NOMO-1 treated with DMSO at 0.1 percent for 48 hours (cell line): ENCODE results near the gene A2ML1.
"Not testable (repeated sequence)": the region's sequence is repeated elsewhere in the genome, so short reads cannot be mapped to it uniquely, and the experiment has no call there.

Source experiments
- DNase-seq: peaks from one replicate; lab custom pipeline; 2025; ENCODE audit not compliant: unreplicated experiment; lab: John Stamatoyannopoulos, UW

A2ML1 gene

DNA sequence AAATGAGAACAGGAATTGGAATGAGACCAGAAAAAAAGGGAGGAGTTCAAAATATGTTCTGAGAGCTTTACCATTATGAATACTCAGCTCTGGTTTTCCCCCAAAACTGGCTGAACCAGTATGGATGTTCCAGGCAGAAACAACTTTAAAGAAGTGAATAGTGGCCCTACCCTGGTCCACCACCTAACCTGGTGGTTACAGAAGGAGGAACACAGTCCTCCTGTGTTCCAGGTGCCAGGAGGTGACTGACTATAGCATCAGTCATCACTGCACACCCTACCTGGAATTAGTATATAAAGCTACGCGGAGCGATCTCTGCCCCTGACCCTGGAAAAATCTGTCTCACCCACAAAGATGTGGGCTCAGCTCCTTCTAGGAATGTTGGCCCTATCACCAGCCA lies at the start of gene A2ML1:
Gene A2ML1, plus strand, starts transcription at position 324 of the 400 bp plus-strand sequence. Its CDS starts 31 bp downstream, at position 355.
- no peak for DNase-seq

DNA sequence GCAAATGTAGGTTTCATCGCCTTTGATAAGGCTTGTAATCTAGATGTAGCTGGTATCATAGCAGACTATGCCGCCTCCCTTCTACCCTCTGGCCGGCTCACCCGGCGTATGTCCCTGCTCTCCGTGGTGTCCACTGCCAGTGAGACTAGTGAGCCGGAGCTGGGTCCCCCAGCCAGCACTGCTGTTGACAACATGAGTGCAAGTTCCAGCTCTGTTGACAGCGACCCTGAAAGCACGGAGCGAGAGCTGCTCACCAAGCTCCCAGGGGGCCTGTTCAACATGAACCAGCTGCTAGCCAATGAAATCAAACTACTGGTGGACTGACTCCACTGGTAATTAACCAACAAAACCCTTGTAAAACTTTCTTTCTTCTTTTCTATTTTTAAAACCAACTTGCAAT lies 49.0 kb upstream of the A2ML1 start:
- no peak for DNase-seq

DNA sequence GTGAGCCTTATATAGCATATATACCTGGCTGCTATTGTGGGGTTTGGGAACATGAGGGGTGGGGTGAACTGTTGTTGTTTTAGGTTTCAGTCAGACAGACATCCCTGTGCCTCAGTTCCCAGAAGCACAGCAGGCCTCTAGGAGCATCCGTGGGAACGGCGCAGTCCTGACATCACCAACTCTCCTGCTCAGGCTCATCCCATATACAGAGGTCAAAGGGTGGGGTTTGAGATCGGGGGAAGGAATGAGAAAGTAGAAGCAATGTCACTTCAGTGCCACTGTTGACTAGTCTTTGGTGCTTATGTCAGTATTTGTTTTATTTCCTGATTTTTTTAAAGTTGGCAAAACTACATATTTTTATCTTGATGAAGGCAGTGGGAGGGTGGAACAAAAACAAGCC lies 43.1 kb upstream of the A2ML1 start:
- DNase-seq, result no peak

DNA sequence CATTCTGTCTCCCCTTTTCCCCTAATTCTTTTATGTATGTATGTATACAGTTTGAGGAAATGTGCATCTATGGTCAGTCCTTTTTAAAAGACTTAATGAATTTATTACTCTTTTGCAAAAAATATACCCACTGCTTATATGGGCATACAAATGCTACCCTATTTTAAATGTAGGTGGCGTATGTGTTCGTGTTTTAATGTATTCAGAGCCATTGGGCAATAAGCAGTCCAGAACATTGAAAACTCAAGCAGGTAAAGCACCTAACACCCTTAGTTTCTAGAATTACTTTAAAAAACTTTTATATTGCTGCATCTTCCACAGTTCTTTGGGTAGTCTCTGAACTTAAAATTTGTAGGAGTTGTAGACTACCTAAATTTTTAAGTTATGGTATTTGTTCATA lies 42.6 kb upstream of the A2ML1 start:
- DNase-seq, result no peak

DNA sequence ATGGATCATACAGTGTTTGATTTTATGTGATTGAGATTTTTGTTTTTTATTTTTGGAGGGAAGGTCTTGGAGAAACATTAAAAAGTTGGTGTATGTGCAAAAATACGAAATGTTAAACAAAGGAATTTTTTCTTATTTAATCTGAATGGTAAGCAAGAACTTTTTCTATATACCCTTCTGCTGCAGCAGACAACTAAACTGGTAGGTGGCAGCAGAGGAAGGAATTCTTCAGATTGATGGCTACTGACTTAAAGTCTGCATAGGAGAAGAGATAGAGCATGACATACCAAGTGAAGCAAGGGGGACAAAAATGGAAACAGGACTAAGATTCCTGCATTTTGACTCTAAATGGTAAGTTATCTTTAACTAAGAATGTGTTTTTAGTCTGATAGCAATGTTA lies 42.0 kb upstream of the A2ML1 start:
- DNase-seq, result peak; percentile 12

DNA sequence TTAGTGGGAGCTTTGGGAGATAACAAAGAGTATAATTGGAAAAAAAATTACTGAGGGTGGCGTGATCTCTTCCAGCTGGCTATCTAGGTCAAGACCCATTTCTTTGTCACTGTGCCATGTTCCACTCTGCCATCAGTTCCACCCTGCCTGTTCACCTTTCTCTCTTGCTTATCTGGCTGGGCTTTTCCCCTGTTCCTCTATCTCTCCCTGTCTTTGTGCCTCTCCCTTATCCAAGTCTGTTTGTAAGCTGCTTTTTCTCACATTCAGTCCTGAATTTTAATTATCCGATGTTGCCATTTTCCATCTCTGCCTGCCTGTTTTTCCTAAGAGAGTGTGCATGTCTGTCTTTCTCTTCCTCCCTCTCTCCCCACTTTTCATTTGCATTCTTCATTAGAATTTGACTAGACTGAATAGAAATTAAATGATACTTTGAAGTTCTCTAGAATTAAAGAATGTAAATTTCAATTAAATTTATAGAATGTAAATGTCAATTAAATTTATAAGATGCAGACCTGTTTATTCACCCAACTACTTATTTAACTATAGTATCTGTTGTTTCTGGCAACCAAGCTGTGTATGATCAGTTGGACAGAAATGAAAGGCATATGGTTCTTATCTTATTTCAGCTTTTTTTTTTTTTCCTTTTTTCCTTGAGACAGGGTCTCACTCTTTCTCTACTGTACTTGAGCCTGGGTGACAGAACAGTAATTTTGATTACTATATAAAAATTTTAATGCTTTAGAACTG lies 40.9 kb upstream of the A2ML1 start:
- DNase-seq, result no peak

DNA sequence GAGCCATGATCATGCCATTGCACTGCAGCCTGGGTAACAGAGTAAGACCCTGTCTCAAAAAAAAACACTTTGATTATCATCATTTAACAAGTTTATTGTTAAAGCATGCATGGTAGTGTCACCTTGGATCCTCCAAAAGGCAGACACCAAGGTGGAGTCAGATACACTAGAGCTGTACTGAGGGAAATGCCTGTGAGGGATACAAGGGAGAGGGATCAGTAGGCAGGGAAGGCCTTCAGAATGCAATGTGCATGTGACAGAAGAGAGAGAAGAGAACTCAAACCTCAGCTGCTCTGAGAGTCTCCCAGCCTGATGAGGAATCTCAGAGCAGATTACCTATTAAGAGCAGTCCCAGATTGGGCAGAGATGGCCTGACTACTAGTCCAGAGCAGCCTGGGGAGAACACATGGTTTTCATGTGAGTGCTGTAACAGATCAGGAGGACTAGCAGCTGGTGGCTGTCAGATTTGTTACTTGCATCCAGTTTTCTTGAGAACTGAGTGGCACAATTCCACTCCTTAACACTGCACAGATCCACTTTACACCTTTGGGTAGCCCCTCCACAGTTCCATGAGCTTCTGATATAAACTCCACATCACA lies 38.0 kb upstream of the A2ML1 start:
- no peak for DNase-seq

DNA sequence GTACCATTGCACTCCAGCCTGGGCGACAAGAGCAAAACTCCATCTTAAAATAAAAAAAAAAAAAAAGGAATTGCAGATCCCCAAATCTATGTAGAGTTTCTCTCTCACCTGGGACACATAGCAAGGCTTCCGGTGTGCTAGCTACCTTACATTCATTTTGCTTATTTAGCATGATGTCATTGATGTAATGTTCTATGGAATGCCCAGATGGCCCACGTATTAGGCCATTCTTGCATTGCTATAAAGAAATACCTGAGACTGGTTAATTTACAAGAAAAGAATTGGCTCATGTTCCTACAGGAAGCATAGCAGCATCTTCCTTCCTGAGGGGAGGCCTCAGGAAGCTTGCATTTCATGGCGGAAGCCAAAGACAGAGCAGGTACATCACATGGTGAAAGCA lies 36.9 kb upstream of the A2ML1 start:
- DNase-seq, result no peak

DNA sequence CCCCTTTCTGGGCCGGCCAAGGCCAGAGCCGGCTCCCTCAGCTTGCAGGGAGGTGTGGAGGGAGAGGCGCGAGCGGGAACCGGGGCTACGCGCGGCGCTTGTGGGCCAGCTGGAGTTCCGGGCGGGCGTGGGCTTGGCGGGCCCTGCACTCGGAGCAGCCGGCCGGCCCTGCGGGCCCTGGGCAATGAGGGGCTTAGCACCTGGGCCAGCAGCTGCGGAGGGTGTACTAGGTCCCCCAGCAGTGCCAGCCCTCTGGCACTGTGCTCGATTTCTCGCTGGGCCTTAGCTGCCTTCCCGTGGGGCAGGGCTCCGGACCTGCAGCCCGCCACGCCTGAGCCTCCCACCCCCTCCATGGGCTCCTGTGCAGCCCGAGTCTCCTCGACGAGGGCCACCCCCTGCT lies 35.2 kb upstream of the A2ML1 start:
- DNase-seq, result not testable (repeated sequence)

DNA sequence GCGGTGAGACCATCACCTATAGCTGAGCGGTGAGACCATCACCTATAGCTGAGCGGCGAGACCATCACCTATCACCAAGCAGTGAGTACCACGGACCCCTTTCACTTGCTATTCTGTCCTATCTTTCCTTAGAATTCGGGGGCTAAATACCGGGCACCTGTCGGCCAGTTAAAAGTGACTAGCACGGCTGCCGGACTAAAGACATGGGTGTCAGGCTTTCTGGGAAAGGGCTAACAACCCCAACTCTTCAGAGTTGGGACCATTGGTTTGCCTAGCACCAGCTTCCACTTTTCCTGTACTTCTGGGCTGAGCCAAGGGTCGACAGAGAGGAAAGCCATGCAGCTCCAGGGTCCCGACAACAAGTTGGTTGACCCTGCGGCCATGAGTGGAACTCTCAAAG lies 33.7 kb upstream of the A2ML1 start:
- DNase-seq, result not testable (repeated sequence)

DNA sequence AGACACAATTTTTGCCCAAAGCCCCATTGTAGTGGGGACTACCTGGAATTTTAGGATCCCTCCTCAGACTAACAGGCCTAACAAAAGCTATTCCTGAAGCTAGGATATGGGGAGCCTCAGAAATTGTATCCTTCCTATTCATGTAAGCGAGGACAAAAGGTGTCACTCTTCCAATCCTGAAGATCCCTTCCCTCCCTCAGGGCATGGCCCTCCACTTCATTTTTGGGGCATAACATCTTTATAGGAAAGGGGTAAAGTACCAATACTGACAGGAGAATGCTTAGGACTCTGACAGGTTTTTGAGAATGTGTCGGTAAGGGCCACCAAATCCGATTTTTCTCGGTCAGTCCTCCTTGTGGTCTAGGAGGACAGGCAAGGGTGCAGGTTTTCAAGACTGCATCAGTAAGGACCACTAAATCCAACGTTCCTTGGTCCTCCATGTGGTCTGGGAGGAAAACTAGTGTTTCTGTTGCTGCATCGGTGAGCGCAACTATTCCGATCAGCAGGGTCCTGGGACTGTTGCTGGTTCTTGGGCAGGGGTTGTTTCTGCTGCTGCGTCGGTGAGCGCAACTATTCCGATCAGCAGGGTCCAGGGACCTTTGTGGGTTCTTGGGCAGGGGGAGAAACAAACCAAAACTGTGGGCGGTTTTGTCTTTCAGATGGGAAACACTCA lies 32.9 kb upstream of the A2ML1 start:
- not testable (repeated sequence) for DNase-seq

DNA sequence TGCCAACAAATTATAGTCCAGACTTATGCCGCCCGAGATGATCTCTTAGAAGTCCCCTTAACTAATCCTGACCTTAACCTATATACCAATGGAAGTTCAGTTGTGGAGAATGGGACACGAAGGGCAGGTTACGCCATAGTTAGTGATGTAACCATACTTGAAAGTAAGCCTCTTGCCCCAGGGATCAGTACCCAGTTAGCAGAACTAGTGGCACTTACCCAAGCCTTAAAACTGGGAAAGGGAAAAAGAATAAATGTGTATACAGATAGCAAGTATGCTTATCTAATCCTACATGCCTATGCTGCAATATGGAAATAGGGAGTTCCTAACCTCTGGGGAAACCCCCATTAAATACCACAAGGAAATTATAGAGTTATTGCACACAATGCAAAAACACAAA lies 29.2 kb upstream of the A2ML1 start:
- not testable (repeated sequence) for DNase-seq

DNA sequence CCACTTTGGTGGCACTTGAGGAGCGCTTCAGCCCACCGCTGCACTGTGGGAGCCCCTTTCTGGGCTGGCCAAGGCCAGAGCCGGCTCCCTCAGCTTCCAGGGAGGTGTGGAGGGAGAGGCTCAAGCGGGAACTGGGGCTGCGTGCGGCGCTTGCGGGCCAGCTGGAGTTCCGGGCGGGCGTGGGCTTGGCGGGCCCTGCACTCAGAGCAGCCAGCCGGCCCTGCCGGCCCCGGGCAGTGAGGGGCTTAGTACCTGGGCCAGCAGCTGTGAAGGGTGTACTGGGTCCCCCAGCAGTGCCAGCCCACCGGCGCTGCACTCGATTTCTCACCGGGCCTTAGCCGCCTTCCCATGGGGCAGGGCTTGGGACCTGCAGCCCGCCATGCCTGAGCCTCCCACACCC lies 27.8 kb upstream of the A2ML1 start:
- not testable (repeated sequence) for DNase-seq

DNA sequence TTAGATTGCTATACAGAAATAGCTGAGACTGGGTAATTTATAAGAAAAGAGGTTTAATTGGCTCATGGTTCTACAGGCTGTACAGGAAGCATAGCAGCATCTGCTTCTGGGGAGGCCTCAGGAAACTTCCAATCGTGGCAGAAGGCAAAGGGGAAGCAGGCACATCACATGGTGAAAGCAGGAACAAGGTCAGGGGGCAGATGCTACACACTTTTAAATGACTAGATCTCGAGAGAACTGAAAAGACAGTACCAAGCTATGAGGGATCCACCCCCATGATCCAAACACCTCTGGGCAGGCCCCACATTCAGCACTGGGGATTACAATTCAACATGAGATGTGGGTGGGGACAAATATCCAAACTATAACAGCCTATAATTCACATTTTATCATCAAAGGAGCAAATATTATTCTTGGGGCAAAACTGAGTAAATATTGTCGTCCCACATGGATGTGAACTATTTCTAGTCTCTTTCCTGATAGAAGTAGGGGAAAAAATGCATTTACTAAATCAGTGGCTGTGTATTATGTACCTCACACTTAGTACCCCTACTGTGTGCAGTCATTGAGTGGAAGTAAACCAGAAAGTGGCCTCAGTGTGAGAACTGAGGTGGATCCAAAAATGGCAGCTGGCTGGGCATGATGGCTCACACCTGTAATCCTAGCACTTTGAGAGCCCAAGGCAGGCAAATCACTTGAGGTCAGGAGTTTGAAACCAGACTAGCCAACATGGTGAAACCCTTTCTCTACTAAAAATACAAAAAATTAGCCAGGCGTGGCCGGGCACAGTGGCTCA lies 25.4 kb upstream of the A2ML1 start:
- DNase-seq, result no peak

DNA sequence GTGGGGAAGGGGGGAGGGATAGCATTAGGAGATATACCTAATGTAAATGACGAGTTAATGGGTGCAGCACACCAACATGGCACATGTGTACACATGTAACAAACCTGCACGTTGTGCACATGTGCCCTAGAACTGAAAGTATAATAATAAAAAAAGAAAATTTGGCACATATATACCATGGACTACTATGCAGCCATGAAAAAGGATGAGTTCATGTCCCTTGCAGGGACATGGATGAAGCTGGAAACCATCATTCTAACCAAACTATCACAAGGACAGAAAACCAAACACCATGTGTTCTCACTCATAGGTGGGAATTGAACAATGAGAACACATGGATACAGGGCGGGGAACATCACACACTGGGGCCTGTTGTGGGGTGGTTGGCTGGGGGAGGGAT lies 21.2 kb upstream of the A2ML1 start:
- not testable (repeated sequence) for DNase-seq

DNA sequence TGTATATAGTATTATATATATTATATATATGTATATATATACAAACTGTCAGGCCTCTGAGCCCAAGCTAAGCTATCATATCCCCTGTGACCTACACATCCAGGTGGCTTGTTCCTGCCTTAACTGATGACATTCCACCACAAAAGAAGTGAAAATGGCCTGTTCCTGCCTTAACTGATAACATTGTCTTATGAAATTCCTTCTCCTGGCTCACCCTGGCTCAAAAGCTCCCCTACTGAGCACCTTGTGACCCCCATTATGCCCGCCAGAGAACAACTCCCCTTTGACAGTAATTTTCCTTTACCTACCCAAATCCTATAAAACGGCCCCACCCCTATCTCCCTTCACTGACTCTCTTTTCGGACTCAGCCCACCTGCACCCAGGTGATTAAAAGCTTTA lies 17.6 kb upstream of the A2ML1 start:
- DNase-seq, result not testable (repeated sequence)

DNA sequence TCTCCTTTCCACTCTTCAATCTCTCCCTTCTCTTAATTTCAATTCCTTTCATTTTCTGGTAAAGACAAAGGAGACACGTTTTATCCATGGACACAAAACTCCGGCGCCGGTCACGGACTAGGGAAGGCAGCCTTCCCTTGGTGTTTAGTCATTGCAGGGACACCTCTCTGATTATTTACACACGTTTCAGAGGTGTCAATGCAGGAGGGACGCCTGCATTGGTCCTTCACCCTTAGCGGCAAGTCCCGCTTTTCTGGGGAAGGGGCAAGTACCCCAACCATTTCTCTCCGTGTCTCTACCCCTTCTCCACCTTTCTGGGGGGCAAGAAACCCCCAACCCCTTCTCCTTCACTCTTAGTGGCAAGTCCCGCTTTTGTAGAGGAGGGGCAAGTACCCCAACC lies 16.9 kb upstream of the A2ML1 start:
- DNase-seq, result not testable (repeated sequence)

DNA sequence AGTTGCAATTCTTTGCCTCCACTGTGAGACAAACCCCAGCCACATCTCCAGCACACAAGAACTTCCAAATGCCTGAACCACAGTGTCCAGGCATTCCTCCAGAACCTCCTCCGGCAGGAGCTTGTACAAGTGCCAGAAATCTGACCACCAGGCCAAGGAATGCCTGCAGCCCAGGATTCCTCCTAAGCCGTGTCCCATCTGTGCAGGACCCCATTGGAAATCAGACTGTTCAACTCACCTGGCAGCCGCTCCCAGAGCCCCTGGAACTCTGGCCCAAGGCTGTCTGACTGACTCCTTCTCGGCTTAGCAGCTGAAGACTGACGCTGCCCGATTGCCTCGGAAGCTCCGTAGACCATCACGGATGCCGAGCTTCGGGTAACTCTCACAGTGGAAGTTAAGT lies 15.3 kb upstream of the A2ML1 start:
- DNase-seq, result not testable (repeated sequence)

DNA sequence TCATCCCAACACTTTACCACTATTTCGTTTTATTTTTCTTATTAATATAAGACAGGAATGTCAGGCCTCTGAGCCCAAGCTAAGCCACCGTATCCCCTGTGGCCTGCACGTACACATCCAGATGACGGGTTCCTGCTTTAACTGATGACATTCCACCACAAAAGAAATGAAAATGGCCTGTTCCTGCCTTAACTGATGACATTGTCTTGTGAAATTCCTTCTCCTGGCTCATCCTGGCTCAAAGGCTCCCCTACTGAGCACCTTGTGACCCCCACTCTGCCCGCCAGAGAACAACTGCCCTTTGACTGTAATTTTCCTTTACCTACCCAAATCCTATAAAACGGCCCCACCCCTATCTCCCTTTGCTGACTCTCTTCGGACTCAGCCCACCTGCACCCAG lies 12.3 kb upstream of the A2ML1 start:
- not testable (repeated sequence) for DNase-seq

DNA sequence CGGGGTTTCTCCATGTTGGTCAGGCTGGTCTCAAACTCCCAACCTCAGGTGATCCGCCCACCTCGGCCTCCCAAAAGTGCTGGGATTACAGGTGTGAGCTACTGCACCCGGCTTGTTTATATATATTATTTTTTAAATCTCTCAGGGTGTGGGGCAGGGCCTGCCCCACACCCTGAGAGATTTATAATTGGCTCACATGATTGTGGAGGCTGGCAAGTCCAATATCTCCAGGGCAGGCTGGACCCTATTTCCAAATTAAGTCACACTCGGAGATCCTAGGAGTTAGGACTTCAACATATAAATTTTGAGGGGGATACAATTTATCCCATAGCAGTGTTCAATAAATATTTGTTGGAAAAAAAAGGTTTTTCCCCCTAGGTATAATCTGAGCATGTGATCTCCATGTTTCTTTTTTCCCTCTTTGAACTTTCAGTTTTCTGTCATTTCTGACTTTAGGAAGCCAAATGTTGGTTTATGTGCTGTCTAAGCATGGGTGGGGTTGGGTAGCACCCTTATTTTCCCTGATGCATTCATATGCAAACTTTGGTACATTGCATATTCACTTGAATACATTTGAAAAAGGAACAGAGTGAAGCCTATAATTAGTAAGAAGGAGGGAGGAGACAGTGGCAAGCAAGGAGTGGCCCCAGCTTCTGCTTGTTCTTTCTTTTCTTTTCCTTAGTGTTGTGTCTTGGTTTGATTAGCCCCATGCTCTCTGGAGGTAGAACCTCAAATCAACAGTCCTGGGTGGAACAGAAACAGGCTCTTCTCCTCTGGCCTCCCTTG lies 8.7 kb upstream of the A2ML1 start:
- no peak for DNase-seq
